ENCODE measurements around the gene KIF1A.
A peak's percentile ranks its signal among the peaks of the same experiment; 100 is the strongest.

Gene KIF1A

DNA sequence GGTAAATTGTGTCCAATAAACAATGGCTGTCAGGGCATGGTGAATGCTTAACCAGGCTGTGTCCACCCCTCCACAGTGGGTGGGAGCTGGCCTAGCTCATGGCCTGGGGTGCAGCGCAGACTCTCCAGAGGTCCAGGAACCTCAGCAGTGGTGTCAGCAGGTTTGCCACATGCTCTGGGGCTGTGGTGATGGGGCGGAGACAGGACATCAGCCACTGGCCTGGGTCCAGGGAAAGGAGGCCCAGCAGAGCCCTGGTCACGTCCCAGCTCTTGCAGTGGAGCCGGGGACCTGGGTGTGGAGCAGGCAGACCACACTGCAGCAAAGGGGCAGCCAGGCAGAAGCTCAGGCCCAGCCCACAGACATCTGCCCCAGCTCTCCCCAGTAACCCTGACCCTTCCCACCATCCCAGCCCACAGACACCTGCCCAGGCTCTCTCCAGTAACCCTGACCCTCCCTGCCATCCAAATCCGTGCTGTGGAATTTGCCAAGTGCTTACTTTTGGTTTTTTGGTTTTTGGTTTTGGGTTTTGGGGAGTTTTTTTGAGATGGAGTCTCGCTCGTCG lies 13.8 kb upstream of the KIF1A start:
- TF ChIP-seq, protein P1, sequence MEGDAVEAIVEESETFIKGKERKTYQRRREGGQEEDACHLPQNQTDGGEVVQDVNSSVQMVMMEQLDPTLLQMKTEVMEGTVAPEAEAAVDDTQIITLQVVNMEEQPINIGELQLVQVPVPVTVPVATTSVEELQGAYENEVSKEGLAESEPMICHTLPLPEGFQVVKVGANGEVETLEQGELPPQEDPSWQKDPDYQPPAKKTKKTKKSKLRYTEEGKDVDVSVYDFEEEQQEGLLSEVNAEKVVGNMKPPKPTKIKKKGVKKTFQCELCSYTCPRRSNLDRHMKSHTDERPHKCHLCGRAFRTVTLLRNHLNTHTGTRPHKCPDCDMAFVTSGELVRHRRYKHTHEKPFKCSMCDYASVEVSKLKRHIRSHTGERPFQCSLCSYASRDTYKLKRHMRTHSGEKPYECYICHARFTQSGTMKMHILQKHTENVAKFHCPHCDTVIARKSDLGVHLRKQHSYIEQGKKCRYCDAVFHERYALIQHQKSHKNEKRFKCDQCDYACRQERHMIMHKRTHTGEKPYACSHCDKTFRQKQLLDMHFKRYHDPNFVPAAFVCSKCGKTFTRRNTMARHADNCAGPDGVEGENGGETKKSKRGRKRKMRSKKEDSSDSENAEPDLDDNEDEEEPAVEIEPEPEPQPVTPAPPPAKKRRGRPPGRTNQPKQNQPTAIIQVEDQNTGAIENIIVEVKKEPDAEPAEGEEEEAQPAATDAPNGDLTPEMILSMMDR (conservative IDR thresholded peaks at IDR 0.05; ENCODE audit: low read length): no peak
- no peak for DNase-seq (ENCODE audit: low read depth)
- no peak overlapping the region for H3K4me3 ChIP-seq (ENCODE audit: low read length)

DNA sequence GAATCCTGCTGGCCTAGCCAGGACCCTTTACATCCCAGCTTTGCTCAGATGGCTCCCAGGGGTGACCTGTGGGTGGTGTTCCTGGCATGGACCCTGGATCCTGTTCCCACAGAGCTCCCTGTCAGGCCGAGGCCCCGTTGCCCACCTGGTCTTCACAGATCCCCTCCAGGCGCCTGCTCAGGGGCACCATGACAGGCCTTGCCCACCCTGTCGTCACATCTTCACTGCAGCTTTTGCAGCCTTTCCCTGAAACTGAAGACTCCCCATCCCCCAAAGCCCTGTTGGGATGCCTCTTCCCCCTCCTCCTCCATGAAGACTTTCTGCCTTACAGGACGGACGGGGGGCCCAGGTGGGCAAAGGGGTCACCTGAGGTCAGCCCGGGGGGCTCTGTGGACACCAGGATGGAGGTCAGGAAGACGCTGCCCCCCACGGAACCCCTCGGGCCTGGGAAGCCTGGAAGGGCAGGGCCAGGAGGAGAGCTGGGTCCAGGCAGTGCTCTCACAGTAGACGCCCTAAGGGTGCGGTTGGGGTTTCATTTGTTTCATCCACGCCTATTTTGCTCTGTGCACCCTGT lies 13.0 kb upstream of the KIF1A start:
- TF ChIP-seq, protein P1 (conservative IDR thresholded peaks at IDR 0.05; ENCODE audit: low read length): no peak
- no peak for DNase-seq (ENCODE audit: low read depth)
- H3K4me3 ChIP-seq (ENCODE audit: low read length): no peak overlapping the region

DNA sequence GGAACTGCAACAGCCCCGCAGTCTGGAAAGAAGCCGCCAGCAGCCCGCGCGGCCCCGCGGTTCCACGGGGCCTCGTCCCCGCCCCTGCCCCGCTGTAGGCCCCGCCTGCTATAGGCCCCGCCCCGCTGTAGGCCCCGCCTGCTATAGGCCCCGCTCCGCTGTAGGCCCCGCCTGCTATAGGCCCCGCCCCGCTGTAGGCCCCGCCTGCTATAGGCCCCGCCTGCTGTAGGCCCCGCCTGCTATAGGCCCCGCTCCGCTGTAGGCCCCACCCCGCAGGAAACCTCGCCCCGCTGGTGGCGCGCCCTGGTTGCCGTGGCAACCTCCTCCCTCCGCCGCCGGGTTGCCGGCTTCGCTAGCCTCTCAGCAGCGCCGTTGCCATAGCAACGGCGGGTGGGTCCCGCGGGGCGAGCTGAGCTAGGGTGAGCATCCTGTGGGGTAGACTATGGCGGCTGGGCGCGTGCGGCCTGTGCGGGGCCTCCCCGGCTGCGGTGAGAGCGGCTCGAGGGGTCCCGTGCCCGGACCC lies 12.2 kb upstream of the KIF1A start:
- TF ChIP-seq, protein P1 (conservative IDR thresholded peaks at IDR 0.05; ENCODE audit: low read length): no peak
- H3K4me3 ChIP-seq (ENCODE audit: low read length): peak overlapping the region; percentile 22
- DNase-seq (ENCODE audit: low read depth): peak; percentile 76

DNA sequence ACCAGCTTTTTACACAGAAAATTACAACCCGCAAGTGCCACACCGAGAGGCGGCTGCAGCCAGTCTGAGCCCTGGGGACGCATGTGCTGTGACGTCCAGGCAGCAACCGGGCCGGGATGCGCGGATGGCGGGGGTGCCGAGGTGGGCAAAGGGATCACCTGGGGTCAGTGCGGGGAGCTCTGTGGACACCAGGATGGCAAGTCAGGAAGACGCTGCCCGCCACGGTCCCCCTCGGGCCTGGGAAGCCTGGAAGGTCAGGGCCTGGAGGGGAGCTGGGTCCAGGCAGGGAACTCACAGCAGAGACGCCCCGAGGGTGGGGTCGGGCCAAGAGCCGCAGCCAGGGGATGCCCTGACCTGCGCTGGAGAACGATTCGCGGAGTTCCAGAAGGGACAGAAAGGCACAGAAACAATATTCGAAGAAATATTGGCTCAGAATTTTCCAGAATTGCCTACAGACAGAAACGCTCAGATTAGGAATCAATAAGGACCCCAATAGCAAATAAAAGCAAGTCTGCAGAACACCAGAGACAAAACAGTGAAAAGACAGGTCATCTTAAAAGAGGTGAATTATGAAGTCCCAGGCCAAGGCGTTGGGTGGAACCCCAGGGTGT lies 11.7 kb upstream of the KIF1A start:
- peak overlapping the region; percentile 22 for H3K4me3 ChIP-seq (ENCODE audit: low read length)
- TF ChIP-seq, protein P1 (conservative IDR thresholded peaks at IDR 0.05; ENCODE audit: low read length): no peak

DNA sequence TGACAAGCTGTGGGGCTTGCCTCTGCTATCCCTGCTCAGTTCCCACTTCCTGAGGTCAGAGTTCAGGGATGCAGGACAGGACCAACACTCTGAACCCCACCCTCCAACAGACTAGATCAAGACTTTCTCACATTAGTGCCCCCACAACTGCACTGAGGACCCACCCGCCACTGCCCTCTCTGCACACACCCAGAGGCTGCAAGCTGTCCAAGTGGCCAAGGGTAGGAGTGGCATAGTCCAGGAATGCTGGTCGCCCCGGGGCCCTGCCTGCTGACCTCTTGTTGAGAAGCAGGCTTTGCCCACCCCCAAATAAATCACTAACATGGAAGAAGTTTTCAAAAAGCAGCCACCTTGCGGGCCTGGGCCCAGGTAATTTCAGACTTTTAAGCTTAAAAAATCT lies 5.5 kb upstream of the KIF1A start:
- TF ChIP-seq, protein P1 (conservative IDR thresholded peaks at IDR 0.05; ENCODE audit: low read length): no peak
- no peak overlapping the region for H3K4me3 ChIP-seq (ENCODE audit: low read length)
- DNase-seq (ENCODE audit: low read depth): no peak

More for the DNA sequence above, 11.7 kb upstream of the KIF1A start:
- no peak for DNase-seq (ENCODE audit: low read depth)

DNA sequence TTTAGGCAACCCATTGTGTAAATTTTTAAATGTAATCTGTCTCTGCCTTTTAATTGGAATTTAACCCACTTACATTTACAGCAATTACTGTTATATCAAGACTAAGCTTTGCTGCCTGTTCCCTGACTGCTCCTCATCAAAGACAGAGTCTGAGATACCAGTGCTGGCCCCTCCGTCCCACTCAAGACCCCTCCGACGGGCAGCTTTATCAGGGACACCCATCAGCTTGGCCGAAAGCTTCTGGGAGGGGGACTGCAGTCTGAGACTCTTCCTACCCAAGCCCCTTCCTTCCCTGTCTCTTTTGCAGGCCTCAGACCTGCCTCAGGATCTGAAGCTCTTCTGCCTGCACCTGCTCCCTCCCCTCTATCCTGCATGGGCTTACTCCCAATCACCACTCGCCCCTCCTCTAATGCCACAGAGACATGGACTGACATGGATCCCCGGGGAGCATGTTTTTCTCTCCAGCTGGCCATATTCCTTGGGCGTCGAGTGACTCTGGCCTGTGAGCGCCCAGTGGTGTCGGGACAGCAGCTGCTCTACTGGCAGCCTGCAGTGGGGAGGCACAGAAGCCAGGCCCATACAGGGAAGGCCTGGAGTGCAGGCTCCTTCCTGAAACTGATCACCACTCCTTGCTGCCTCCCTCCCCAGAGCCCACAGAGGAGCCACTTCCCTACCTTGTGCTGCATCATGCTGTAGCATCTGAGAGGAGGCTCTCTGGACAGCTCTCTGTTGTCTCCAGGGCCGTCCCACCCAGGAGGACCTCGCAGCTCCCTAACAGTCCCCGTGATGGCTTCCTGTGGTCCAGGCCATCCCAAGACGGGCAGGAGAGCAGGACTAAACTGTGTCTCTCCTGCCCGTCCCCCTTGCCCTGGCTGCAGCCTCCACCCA lies 3.7 kb upstream of the KIF1A start:
- TF ChIP-seq, protein P1 (conservative IDR thresholded peaks at IDR 0.05; ENCODE audit: low read length): no peak
- H3K4me3 ChIP-seq (ENCODE audit: low read length): no peak overlapping the region
- DNase-seq (ENCODE audit: low read depth): no peak
